ENCODE measurements around the gene EPHB1.
"Not testable (repeated sequence)": the region's sequence is repeated elsewhere in the genome, so short reads cannot be mapped to it uniquely, and the experiment has no call there.

EPHB1 gene

DNA sequence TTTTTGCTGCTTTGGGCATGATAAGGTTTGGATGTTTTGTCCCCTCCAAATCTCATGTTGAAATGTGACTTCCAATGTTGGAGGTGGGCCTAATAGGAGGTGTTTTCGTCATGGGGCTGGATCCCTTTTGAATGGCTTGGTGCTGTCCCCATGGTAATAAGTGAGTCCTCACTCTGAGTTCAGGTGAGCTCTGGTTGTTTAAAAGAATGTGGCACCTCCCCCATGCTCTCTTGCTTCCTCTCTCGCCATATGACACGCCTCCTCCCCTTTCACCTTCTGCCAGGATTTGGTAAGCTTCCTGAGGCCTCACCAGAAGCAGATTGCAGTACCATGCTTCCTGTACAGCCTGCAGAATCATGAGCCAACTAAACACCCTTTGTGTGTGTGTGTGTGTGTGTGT is 255.5 kb downstream of the EPHB1 start:
- no peak for DNase-seq (ENCODE audit: low read depth)

DNA sequence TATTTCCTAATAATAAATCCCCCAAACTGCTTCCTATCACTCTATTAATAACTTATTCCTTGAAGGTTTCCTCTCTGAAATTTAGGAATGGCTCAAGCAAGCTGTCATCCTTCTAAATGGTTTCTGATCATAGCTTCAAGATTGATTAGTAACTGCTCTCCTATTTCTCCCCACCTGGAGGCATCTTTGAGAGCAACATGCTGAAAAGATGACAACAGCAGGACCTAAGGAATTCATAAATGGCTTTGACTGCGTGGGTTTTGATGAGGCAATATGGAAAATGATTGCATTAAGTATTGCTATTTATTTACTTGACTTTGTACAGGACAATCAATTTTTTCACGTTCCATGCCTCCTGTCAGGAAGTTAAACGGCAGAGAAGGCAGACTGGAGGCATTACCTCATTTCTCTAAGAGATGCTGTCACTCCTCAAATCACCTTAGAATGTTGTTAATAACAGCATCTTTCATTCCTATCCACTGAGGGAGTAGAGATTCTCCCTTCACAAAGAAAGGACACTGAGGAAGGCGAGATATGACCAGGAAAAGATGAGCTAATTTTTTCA is 256.4 kb downstream of the EPHB1 start:
- no peak for DNase-seq (ENCODE audit: low read depth)

DNA sequence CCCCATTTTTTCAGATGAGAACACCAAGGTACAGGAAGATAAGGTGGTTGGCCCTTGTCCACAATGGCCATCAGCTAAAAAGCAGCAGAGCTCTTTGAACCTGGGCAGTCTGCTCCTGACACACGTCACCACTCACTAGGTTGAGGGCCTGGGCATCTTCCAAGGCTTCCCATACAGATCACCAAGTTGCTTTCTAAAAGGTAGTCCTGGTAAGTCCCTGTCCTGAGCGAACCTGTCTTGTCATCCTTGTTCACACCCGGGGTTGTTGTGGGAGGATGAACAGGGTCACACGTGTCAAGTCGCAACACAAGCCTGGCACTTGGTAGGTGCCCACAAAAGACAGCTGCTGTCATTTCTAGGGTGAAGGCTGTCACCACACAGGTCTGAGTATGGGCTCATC is 260.4 kb downstream of the EPHB1 start:
- no peak for DNase-seq (ENCODE audit: low read depth)

DNA sequence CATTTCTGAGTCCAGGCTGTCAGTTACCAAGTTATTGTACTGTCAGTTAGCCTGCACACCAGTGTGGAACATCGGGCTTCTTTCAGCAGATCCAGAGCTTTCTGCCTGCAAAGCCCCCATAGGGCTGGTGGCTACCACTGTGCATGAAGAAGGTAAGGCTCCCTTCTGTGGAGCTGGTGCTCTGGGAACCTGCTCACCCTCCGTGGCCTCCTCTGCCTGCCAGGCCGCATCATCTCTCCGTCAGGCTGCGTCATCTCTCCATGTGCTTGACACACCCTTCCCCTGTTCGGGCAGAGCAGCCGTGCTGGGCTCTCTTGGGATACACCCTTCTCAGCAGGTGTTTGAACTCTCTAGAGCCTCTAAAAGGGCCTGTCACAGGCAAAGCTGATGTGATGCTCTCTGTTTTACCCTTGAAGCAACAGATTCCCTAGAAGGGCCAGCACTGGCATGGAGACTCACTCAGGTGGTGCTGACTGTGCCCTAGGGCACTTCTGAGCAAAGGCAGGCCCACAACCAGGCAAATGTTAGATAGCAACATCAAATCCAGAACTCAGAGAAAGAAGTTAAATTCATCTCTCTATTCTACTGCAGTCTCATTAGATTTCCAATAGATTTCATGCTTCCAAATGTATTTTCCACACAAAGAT is 261.1 kb downstream of the EPHB1 start:
- DNase-seq (ENCODE audit: low read depth) = no peak

DNA sequence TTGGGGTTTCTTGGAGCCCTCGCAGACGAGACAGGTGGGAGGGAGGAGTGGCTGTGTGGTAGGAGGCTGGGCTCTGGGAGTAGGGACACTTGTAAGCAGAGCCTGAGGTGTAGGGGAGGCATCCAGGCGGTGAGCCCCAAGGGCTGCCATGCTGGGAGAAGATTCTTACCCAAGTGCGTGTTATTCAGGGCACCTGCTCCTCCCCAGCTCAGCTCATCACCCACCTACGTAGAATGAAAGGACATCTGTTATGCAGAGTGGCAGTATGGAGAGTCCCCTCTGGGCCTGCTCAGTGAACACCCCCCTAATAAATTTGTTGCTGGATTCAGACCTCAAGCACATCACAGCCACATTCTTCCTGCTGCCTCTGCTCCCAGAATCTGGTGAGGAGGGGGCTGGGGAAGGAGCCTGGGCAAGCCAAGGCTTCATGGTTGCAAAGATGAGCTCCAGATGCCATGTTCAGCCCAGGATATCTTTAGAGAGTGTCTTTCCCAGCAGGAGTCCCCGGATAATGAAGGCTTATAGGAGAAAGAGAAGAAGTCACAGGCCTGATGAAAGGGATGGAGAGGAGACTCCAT is 261.8 kb downstream of the EPHB1 start:
- DNase-seq (ENCODE audit: low read depth) = no peak

DNA sequence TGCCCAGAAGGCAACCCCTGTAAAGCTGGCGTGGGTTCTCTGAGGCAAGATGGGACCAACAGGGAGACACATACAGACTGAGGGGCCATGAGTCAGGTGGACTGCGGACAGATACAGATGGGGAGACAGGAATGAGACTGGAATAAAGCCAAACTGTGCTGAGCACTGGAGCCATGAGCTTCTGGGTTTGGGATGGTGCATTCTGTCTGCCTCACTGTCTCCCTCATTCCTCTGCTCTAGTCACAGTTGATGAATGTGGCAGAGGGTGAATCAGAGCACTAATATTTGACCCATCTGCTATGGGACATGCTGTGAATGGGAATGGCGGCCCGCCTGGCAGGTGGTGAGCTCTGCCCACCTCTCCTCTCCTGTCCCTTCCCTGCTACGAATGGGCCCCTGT is 262.9 kb downstream of the EPHB1 start:
- no peak for DNase-seq (ENCODE audit: low read depth)

DNA sequence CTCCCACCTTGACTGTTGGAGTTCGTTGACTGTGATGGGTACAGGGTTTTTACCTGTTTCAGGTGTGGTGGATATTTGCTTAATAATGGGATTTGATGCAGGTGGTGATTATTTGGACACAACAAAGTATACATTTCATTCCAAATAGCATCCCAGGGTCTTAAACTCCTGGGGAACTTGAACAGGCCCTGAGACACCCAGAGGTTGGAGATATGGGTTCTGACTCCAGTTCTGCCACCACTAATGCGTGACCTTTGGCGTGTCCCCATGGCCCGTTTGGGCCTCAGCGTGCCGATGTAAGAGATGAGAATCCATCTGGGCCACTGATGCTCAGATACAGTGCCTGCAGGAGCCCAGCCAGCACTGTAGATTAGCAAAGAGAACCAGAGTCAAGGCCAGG is 264.5 kb downstream of the EPHB1 start:
- no peak for DNase-seq (ENCODE audit: low read depth)

DNA sequence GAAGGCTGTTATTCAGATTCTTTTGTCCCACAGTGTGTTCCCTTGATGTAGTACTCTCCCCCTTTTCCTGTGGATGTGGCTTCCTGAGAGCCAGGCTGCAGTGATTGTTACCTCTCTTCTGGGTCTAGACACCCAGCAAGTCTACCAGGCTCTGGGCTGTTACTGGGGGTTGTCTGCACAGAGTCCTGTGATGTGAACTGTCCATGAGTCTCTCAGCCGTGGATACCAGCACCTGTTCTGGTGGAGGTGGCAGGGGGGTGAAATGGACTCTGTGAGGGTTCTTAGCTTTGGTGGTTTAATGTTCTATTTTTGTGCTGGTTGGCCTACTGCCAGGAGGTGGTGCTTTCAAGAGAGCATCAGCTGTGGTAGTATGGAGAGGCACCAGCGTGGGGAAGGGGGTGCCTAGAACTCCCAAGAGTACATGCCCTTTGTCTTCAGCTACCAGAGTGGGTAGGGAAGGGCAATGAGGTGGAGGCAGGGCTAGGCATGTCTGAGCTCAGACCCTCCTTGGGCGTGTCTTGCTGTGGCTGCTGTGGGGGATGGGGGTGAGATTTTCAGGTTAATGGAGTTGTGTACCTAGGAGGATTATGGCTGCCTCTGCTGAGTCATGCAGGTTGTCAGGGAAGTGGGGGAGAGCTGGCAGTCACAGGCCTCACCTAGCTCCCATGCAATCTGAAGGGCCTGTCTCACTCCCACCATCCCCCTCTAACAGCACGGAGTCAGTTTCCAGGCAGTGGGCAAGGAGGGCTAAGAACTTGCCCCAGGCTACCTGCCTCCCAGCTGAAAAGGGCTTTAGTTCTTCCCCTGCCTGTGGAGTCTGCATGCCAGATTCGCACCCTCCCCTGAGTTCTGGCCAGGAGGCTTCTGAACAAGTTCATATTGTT is 272.0 kb downstream of the EPHB1 start:
- not testable (repeated sequence) for DNase-seq (ENCODE audit: low read depth)

DNA sequence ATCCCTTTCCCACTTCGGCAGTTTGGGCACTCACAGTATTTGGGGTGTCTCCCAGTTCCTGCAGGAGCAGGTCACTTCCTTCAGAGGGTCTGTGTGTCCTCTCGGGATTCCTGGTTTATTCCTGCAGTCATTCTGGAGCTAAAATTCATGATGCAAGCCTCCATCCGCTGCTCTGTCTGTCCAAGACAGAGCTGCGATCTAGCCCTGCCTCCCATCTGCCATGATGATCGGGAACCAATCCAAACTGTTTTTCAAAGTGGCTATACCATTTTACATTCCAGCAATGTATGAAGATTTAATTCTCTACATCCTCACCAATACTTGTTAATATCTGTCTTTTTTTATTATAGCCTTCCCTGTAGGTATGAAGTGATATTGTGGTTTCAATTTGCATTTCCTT is 273.0 kb downstream of the EPHB1 start:
- no peak for DNase-seq (ENCODE audit: low read depth)

DNA sequence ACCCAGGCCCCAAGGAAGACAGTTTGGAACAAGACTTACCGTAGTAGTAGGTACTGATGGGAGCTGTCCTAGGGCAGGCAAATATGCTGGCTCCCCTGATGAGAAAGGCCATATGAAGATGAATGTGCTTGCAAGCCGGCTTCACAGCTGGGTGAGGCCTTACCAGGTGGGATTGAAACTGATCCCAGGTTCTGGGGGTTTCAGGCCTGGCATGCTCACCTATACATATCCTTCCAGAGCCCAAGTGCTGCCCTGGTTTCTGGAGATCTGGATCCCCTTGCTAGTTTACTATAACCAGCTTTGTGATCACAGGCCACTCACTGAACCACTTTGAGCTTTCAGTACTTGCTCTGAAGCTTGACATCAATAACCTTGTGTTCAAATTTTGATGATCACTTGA is 274.3 kb downstream of the EPHB1 start:
- DNase-seq (ENCODE audit: low read depth) = no peak

DNA sequence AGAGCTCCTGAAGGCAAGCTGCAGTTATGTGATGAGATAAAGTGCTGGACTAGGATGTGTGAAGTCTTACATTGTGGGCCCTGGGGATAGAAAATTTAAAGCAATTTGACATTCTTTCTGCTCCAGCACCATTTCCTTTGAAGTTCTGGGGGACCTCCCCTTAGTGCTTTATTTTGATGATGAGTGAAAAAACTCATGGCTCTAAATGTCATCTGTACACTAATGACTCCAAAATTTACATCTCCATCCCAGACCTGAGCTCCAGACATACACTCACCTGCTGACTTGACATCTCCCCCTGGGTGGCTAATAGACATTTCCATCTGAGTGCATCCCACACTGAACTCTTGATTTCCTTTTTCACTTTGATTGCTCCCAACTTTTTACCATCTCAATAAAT is 276.4 kb downstream of the EPHB1 start:
- no peak for DNase-seq (ENCODE audit: low read depth)

DNA sequence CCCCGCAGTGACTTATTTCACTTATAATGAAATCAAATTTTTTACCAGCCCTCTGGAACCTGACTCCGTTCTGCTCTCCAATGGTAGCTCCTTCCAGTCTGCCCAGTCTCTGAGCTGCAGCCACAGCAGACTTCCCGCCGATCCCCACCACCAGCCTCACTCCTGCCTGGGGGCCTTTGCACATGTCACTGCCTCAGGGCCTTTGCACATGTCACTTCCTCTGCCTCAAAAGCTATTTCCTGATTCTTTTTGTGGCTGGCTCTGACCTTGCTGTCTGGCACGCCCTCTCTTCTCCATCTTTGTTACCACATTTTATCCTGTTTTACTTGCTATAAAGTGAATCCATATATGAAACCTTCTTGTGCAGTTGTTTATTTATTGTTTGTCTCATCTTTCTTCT is 277.4 kb downstream of the EPHB1 start:
- no peak for DNase-seq (ENCODE audit: low read depth)

DNA sequence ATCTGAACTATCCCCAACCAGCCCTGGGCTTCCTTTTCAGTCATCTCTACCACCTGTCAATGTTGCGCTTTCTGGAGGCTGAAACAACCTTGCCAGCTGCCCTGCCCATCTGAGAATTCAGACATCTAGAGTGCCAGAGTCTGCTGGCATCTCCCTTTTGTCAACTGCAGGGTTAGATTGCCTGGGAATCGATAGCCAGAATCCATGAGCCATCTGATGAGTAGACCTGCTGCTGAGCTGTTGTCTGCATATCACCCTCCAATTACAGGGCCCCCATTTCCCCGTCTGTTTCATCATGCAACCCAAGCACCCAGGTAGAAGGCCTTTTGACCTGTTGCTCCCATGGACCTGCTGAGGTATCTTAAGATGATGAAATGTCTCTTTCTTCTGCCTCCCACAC is 280.1 kb downstream of the EPHB1 start:
- no peak for DNase-seq (ENCODE audit: low read depth)

DNA sequence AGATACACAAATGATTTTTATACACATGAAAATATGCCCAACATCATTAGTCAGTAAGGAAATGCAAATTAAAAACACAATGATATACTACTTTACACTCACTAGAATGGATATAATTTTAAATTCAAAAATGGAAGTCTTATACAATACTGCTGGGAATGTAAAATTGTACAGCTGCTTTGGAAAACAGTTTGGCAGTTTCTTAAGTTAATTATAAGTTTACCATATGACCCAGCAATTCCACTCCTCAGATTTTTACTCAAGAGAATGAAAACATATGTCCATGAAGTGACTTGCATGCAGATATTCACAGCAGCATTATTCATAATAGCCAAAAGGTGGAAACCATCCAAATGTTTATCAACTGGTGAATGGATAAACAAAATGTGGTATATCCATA is 281.3 kb downstream of the EPHB1 start:
- no peak for DNase-seq (ENCODE audit: low read depth)

DNA sequence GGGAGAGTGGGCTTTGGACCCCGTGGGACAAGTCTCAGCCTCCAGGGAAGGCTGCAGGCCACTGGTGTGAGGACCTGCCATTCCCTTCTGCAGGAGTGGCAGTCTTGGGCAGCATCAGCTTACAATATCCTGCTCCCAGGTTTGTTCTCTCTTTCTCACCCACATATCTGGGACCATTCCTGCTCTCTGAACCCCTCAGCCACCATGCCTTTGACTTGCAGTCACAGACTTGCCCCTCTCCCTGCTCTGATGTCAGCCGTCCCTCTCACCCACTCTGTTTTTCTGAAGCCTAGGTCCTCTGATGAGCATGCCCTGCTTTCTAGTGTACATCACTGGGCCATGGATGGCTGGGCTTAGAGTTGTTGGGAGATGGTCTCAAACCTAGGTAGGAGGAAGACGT is 282.1 kb downstream of the EPHB1 start:
- no peak for DNase-seq (ENCODE audit: low read depth)

DNA sequence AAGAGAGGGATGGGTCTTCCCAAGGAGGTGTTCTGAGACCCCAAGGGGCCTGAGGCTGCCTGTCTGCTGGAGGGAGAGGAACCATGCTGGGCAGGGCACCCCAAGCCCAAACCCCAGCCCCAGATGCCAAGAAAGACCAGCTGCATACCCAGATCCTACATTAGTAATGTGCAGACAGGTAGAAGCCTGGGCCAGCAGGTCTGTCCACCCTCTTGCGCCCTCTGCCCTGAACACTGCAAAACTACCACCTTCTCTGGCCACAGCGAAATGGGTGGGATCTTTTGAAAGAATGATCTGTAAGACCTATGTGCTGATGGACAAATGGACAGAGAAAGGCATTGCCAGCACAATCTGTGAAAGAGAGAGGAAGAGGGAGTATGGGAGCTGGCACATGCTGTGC is 283.2 kb downstream of the EPHB1 start:
- no peak for DNase-seq (ENCODE audit: low read depth)

DNA sequence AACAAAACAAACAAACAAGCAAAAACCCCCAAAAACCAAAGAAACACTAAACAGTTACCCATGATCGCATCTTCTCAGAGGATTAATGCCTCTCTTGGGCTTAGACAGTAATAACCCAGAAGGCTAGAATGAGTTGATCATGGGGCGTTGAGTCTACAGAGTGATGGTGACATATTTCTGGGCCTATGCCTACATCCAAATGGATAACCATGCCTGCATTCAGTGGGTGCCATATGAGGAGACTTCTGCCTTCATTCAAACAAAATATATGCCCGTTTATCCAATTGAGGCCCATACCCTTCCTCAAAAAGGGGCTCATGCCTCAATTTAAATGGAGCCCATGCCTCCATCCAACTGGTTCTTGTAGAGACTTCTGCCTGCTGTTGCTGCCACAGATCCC is 284.0 kb downstream of the EPHB1 start:
- DNase-seq (ENCODE audit: low read depth) = no peak

DNA sequence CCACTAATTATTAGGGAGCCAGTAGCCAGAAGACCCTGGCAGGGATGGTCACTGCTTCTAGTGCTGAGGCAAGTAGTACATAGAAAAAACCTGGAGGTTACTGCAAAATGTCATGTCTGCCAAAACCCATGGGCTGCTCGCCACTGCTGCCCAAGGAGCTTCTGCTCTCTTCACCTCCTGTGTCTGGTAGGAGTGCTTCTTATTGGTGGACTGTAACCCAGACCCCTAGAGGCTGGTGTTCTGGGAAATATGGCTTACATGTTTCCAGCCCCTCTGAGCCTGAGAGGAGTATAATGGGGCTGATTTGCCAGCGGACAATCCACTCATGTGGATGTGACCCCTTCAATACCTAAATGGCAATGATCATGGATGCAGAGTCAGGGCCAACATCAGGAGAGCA is 286.4 kb downstream of the EPHB1 start:
- DNase-seq (ENCODE audit: low read depth) = no peak

DNA sequence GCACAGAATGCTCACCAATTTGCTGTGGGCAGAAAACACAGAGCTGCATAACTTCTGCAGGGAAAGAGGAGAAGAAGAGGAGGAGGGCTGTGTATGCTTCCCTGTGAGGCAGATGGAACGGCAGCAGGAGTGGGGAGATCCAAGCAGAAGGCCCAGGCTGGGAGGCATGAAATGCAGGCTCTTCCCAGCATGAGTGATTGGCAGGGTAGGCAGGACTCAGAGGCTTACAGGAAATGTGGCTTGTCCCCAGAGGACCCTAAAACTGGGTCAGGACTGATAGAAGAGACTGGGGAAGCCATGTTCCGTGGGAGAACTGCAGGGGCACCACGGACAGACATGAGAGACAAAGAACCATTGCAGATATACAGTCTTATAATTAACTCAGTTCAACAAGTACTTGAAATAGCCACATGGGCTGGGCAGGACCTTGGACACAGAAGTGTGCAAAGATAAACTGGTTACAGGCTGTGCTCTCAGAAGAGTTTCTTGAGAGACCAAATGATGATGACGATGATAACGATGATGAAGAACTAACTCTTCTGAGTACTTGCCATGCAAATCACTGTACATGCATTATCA is 286.9 kb downstream of the EPHB1 start:
- no peak for DNase-seq (ENCODE audit: low read depth)

DNA sequence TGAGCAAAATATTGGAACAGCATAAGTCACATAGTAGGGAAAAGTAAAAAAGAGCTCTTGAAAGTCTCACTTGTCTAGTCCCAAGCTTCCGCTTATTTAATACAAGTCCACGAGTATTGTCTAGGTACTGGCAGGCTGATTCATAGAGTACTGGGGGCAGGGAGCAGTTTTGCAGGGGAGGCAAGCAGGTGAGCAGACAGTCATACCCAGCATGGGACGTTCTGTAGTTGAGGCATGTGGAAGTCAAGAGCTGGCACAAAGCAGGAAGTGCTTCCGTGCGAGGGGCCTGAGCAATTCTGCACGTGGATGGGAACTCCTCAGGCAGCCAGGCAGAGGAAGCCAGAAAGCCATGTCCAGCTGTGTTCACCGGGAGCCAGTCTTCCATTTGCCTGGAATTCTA is 287.6 kb downstream of the EPHB1 start:
- no peak for DNase-seq (ENCODE audit: low read depth)

DNA sequence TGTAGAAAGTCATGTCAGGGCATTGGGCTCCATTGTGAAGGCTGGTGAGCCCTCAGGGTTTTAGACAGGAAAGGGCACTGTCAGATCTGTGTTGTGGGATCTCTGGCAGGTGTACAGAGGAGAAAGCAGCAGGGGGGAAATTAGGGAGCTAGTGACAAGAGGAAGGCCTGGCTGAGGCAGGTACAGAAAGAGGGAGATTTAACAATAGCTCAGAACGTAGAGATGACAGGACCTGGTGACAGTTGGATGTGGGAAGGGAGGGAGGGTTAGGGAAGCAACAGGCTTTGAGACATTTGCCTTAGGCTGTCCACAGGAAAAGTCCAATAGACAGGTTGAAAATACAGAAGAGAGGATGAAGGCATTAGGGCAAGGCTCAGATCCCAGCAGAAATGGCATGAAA is 288.1 kb downstream of the EPHB1 start:
- DNase-seq (ENCODE audit: low read depth) = no peak

DNA sequence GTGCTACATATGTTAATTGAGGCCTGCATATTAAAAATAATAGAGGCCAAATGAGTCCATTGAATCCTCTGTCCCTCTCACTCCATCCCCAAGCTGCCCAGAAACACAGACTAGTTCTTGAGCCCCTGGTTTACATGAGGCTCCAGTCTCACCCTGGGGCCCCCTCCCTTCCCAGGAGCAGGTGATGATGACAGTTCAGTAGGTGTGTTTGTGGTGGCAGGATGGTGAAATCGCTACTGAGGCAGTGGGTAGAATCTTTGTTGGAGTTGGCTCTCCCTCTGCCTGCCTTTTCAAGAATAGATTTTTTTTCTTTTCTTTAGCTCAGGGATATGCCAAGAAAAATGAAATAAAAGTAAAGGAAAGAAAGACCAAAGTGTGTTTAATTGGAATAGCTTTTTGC is 288.7 kb downstream of the EPHB1 start:
- DNase-seq (ENCODE audit: low read depth) = no peak

DNA sequence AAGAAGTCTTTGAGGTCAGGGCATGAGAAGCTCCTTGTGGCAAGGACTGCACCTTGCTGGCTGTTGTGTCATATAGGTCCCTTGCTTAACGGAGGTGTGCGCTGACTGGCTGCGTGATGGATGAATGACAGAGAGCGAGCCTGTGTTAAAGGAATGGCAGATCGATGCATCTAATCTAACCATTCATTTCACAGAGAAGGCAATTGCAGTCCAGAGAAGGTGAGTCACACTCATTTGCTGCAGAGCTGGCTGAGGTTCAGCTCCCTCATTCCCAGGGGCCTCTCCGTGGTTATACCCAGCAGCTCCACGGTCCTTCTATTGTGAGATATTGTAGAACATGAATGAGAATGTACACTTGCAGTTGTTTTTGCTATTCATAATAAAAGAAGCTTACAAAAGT is 289.3 kb downstream of the EPHB1 start:
- no peak for DNase-seq (ENCODE audit: low read depth)

Data from stimulated activated CD8-positive, alpha-beta memory T cell treated with anti-CD3 and anti-CD28 coated beads, Interleukin-12 subunit alpha, Interleukin-12 subunit beta, amount 100 ng/mL, for 1 hour (primary cell).